HUES6 (cell line): ENCODE results near the gene TREX2.

Experiments used
- H3K27ac ChIP-seq: 2 replicates; pipeline ENCODE4 v1.7.0; 2013; ENCODE audit warnings: low read depth, mild to moderate bottlenecking, low read length, inconsistent platforms
- H3K27me3 ChIP-seq: 2 replicates; pipeline ENCODE4 v1.6.1; 2013; ENCODE audit warnings: low read length; ENCODE audit not compliant: control insufficient read depth, insufficient read depth
- H3K36me3 ChIP-seq: 2 replicates; pipeline ENCODE4 v1.6.1; 2013; ENCODE audit warnings: low read length; ENCODE audit not compliant: control insufficient read depth, insufficient read depth
- H3K4me1 ChIP-seq: 2 replicates; pipeline ENCODE4 v1.6.1; 2013; ENCODE audit warnings: low read length; ENCODE audit not compliant: control insufficient read depth, insufficient read depth
- H3K4me3 ChIP-seq: 2 replicates; pipeline ENCODE4 v1.5.1; 2013; ENCODE audit warnings: low read depth, low read length
- H3K9ac ChIP-seq: one replicate; pipeline ENCODE4 v1.6.1; 2013; ENCODE audit warnings: mild to moderate bottlenecking, low read length
- H3K9me3 ChIP-seq: 2 replicates; pipeline ENCODE4 v1.6.1; 2013; ENCODE audit warnings: low read depth, low read length; ENCODE audit not compliant: control insufficient read depth, insufficient read depth

TREX2 gene

DNA sequence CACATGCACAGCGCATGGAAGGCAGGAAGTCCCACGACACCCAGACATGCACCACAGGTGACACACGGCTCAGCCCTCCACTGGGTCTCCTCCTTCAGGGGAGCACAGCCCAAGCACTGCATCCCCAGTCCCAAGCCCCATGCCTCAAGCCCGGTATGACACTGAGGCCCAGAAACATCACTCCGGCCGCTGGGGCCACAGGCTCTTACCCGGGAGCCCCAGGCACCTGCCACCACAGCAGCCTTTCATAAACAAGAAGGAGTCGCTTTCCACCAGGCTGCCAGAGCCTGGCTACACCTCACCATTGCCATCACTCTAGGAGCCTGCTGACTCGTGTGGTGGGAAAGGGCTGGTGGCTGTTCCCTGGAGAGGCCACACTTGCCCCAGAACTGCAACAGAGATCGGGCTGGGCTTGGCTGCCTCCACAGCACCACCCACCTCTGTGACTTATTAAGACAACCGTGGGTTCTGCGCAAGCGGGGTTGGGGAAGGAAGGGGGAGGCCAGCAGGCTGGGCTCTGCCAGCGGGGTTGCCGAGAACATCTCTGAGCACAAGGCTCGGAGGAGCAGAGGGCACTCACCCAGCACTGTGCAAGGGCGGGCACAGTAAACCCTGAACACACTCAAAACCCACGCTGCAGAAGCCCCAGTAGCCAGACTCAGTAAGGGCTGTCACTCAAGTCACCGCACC is 20.0 kb upstream of the TREX2 start:
- H3K4me3 ChIP-seq, result no peak overlapping the region
- H3K9ac ChIP-seq, result no peak overlapping the region
- peaks cover 46% of the 10 kb centered on the region; the same call in 1 of the 2 replicates for H3K9me3 ChIP-seq
- H3K36me3 ChIP-seq, result peaks cover 43% of the 10 kb centered on the region
- no peaks in the 10 kb centered on the region for H3K4me1 ChIP-seq
- H3K27ac ChIP-seq, result no peak overlapping the region
- H3K27me3 ChIP-seq, result no peaks in the 10 kb centered on the region

- Histone ChIP-seq H3K4me3 (no peak overlapping the region), H3K4me1 (no peaks in the 10 kb centered on the region), H3K27ac (no peak overlapping the region), H3K9ac (no peak overlapping the region), H3K36me3 (peaks cover 45% of the 10 kb centered on the region), H3K27me3 (no peaks in the 10 kb centered on the region), H3K9me3 (peaks cover 46% of the 10 kb centered on the region; the same call in 1 of the 2 replicates)
Observed at GRCh38 chrX:153464116-153464515, 18.3 kb upstream of the TREX2 start.

- Histone ChIP-seq H3K36me3 (peaks cover 49% of the 10 kb centered on the region), H3K9me3 (peaks cover 46% of the 10 kb centered on the region; the same call in 1 of the 2 replicates), H3K4me3 (no peak overlapping the region), H3K9ac (no peak overlapping the region), H3K27ac (no peak overlapping the region), H3K4me1 (no peaks in the 10 kb centered on the region), H3K27me3 (no peaks in the 10 kb centered on the region)
Observed at GRCh38 chrX:153463556-153463955, 17.7 kb upstream of the TREX2 start.

GRCh38 chrX:153463031-153463430 is 17.2 kb upstream of the TREX2 start:
- Histone ChIP-seq H3K36me3 (peaks cover 47% of the 10 kb centered on the region), H3K9ac (no peak overlapping the region), H3K4me3 (no peak overlapping the region), H3K4me1 (no peaks in the 10 kb centered on the region), H3K9me3 (peaks cover 45% of the 10 kb centered on the region; the same call in 1 of the 2 replicates), H3K27ac (no peak overlapping the region), H3K27me3 (no peaks in the 10 kb centered on the region)

- peaks cover 43% of the 10 kb centered on the region for H3K36me3 ChIP-seq
- no peak overlapping the region for H3K9ac ChIP-seq
- no peaks in the 10 kb centered on the region for H3K4me1 ChIP-seq
- H3K27ac ChIP-seq, result no peak overlapping the region
- H3K9me3 ChIP-seq, result peaks cover 48% of the 10 kb centered on the region; the same call in 1 of the 2 replicates
- no peaks in the 10 kb centered on the region for H3K27me3 ChIP-seq
- H3K4me3 ChIP-seq, result no peak overlapping the region
Observed at GRCh38 chrX:153462291-153462690, 16.4 kb upstream of the TREX2 start.

DNA sequence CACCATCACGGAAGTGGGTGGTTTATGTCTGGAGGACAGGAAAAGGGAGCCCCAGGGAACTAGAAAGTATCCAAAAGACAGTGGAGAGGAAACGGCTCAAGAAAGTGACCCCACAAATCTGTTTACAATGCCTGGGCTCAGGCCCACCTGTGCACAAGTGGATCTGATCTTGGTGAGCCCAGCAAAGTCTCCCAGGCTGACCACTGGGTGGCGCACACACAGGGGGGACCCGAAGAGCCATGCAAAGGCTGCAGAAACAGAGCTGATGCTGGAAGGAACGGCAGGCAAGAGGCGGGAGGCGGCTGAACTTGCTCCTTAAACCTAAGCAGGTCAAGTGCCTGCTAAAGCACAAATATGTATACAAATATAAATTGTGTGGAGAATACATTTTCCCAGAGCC is 15.0 kb upstream of the TREX2 start:
- Histone ChIP-seq H3K9ac (no peak overlapping the region), H3K4me3 (no peak overlapping the region), H3K27ac (no peak overlapping the region), H3K9me3 (peaks cover 47% of the 10 kb centered on the region; the same call in 1 of the 2 replicates), H3K36me3 (peaks cover 56% of the 10 kb centered on the region), H3K4me1 (no peaks in the 10 kb centered on the region), H3K27me3 (no peaks in the 10 kb centered on the region)

- H3K9ac ChIP-seq, result no peak overlapping the region
- no peaks in the 10 kb centered on the region for H3K4me1 ChIP-seq
- peaks cover 50% of the 10 kb centered on the region; the same call in 1 of the 2 replicates for H3K9me3 ChIP-seq
- peaks cover 62% of the 10 kb centered on the region for H3K36me3 ChIP-seq
- no peak overlapping the region for H3K4me3 ChIP-seq
- H3K27me3 ChIP-seq, result no peaks in the 10 kb centered on the region
- H3K27ac ChIP-seq, result no peak overlapping the region
Observed at GRCh38 chrX:153459986-153460385, 14.1 kb upstream of the TREX2 start.

DNA sequence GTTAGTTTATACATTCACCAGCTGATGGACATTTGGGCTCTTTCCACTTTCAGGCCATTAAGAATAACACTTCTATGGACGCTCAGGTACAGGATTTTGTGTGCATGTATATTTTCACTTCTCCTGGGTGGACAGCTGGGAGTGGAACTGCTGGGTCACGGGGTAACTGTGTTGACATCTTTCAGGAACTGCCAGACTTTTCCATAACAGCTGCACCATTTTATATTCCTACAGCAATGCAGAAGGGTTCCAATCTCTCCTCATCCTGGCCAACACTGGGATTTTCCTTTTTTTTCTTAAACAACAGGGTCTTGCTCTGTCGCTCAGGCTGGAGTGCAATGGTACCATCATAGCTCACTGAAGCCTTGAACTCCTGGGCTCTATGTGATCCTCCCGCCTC is 12.6 kb upstream of the TREX2 start:
- H3K4me3 ChIP-seq, result no peak overlapping the region
- no peak overlapping the region for H3K9ac ChIP-seq
- no peak overlapping the region for H3K27ac ChIP-seq
- H3K4me1 ChIP-seq, result no peaks in the 10 kb centered on the region
- H3K36me3 ChIP-seq, result peaks cover 60% of the 10 kb centered on the region
- peaks cover 43% of the 10 kb centered on the region; the same call in 1 of the 2 replicates for H3K9me3 ChIP-seq
- H3K27me3 ChIP-seq, result no peaks in the 10 kb centered on the region

DNA sequence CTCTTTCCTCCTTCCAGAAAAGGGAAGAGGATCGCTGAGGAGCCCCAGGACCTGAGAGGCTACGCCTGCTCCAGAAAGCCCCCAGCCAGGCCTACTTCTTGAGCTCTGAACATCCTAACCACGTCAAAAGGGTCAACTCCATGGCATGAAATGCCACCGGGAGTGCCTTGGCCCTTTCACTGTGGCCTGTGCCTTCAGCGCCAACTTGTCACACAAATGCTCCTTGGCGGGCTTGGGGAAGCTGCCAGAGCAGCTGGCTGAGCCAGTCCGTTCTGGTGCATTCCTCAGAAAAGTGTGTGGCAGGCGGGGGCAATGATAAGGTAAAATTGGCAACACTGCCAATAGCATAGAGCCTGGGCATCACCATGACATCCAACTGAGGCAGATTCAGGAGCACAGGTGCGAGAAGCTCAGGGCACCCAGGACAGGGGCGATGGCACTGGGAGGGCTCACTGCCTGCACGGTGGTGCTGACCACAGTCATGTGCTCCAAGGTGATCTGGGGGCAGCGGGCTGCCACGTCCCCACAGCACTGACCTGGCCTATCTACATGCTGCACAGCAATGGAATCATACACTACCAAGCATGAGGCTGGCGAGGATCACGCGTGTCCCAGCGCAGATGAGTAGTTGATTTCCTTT is 12.1 kb upstream of the TREX2 start:
- H3K4me1 ChIP-seq, result no peaks in the 10 kb centered on the region
- peaks cover 38% of the 10 kb centered on the region; the same call in 1 of the 2 replicates for H3K9me3 ChIP-seq
- no peak overlapping the region for H3K4me3 ChIP-seq
- no peak overlapping the region for H3K27ac ChIP-seq
- H3K9ac ChIP-seq, result no peak overlapping the region
- H3K27me3 ChIP-seq, result no peaks in the 10 kb centered on the region
- H3K36me3 ChIP-seq, result peaks cover 59% of the 10 kb centered on the region

DNA sequence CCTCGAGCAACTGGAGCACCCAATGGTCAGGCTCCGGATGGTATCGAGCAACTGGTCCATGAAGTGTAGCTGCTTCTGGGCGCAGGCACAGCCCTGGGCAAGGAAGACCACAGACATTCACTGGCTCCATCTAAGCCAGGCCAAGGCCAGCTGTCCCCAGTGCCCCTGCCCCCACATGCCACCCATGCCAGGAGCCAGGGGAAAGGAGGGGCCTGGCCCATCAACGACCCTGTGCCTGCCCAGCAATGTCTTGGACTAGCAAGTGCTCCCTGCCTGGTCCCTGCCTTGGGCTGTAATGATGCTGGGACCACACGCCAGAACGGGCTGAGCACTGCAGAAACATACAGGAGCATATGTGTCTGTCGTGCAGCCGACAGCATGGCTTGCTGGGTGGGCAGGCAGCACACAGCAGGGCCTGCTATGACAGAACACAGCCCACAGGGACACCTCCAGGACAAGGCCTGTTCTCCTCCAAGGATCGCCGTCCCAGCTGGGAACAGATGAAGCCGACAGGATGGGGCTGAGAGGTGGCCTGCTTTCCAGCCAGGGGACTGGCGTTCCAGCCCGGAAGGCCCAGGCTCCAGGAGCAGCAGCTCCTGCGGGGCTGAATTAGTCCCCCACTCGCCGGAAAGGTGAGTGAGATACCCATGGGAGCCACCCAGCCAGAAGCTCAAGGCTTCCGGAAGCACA is 11.4 kb upstream of the TREX2 start:
- Histone ChIP-seq H3K27me3 (no peaks in the 10 kb centered on the region), H3K9me3 (peaks cover 31% of the 10 kb centered on the region; the same call in 1 of the 2 replicates), H3K4me1 (no peaks in the 10 kb centered on the region)

GRCh38 chrX:153456704-153457103 is 10.8 kb upstream of the TREX2 start:
- Histone ChIP-seq H3K9ac (no peak overlapping the region), H3K27ac (no peak overlapping the region), H3K36me3 (peaks cover 51% of the 10 kb centered on the region), H3K27me3 (no peaks in the 10 kb centered on the region), H3K4me1 (no peaks in the 10 kb centered on the region), H3K4me3 (no peak overlapping the region), H3K9me3 (peaks cover 30% of the 10 kb centered on the region; the same call in 1 of the 2 replicates)

More for the DNA sequence above, 11.4 kb upstream of the TREX2 start:
- Histone ChIP-seq H3K36me3 (peaks cover 53% of the 10 kb centered on the region), H3K4me3 (no peak overlapping the region), H3K9ac (no peak overlapping the region), H3K27ac (no peak overlapping the region)
